Upper lobe of left lung (tissue), 6 donors: Measurements from ENCODE around the gene HMGN4. TPM values are rescaled to one million over a fixed set of nuclear protein-coding genes. Genes with fewer than 3 reads are reported as not detected.

Source experiments
- ATAC-seq, 2 donors: fragments of 200-7000 bp; cut with Tn5 transposase; one replicate each; pipeline ENCODE4 v1.9.1; 2022; ENCODE audit warnings: mild to moderate bottlenecking in 2 of 2, moderate library complexity in 2 of 2; ENCODE audit not compliant: low FRiP score in 2 of 2
- DNase-seq, 2 donors: peaks; one replicate each; pipeline ENCODE4 v3.0.0-alpha.2; 2019 to 2020
- H3K27ac ChIP-seq, 4 donors: fragments of 200-600 bp; sonication (generic); one replicate each; pipeline ENCODE4 v1.5.1; 2016 to 2019
- H3K27me3 ChIP-seq, 4 donors: fragments of 200-600 bp; sonication (generic); one replicate each; pipeline ENCODE4 v1.5.1; 2017 to 2019
- H3K36me3 ChIP-seq, 4 donors: fragments of 200-600 bp; sonication (generic); one replicate each; pipeline ENCODE4 v1.5.1; 2016 to 2019
- H3K4me1 ChIP-seq, 4 donors: fragments of 200-600 bp; sonication (generic); one replicate each; pipeline ENCODE4 v1.5.1; 2018 to 2019
- H3K4me3 ChIP-seq, 4 donors: fragments of 200-600 bp; sonication (generic); one replicate each; pipeline ENCODE4 v1.5.1; 2017 to 2019; ENCODE audit warnings: mild to moderate bottlenecking in 2 of 4, moderate library complexity in 1 of 4
- H3K9me3 ChIP-seq, 4 donors: fragments of 200-600 bp; sonication (generic); one replicate each; pipeline ENCODE4 v1.5.1; 2018 to 2019
- CTCF ChIP-seq, 6 experiments: fragments of 450-650 bp in 4 of 6; fragments of 200-600 bp in 2 of 6; sonication (generic) in 2 of 6; IDR thresholded peaks; one replicate each; pipeline ENCODE4 v1.5.1; 2016 to 2019; ENCODE audit warnings: antibody characterized with exemption in 6 of 6
- EP300 ChIP-seq, 4 donors: sonication (generic); formaldehyde crosslinking; IDR thresholded peaks; one replicate each; pipeline ENCODE4 v1.5.1; 2017; ENCODE audit warnings: antibody characterized with exemption in 4 of 4, control low read depth in 2 of 4
- POLR2A ChIP-seq, 4 donors: fragments of 450-650 bp; IDR thresholded peaks; one replicate each; pipeline ENCODE4 v1.5.1; 2016 to 2017; ENCODE audit warnings: antibody characterized with exemption in 4 of 4, mild to moderate bottlenecking in 2 of 4
- POLR2AphosphoS5 ChIP-seq, 2 donors: sonication (generic); formaldehyde crosslinking; IDR thresholded peaks; one replicate each; pipeline ENCODE4 v1.5.1; 2017; ENCODE audit warnings: antibody characterized with exemption in 2 of 2
- WGBS, 2 donors: methylation state at CpG; one replicate each; pipeline ENCODE4 v1.1.5; 2017 to 2018; 5-methylcytosine and 5-hydroxymethylcytosine counted together
- total RNA-seq, 6 donors: library from RNA; depleted of rRNA in 4 of 6; stranded (reverse); fragments of >200 nt in 4 of 6; gene quantifications; one replicate each; pipeline versions ENCODE4 v1.1.0 to v1.2.1, GENCODE V29; 2016 to 2021
- donor health status: DM: no; HTN: no; CAD: no; lungs with moderate emphysema.
- donor health status: DM: no; HTN: yes; CAD: no; lungs with severe emphysema.

Gene HMGN4
- total RNA-seq, 6 donors from 2014 or later = 35.6 to 76.7 (median 45.5) TPM

- 87 to 92% methylated on average over 10 of the region's 10 CpGs for WGBS, 2 donors
These were observed 14.0 kb downstream of the HMGN4 start for GRCh38 chr6:26552205-26552604.

GRCh38 chr6:26552640-26553188, 14.5 kb downstream of the HMGN4 start:
- H3K4me3 ChIP-seq = peak overlapping the region in 3 of 4 donors; percentile 41 to 59 (median 49)
- DNase-seq = no peak
- no peaks in the 10 kb centered on the region for H3K9me3 ChIP-seq
- no peak for ATAC-seq
- TF ChIP-seq EP300 (IDR thresholded peaks at IDR 0.05) (no peak), POLR2A (IDR thresholded peaks at IDR 0.05) (no peak), POLR2AphosphoS5 (IDR thresholded peaks at IDR 0.05) (no peak), CTCF (IDR thresholded peaks at IDR 0.05) (no peak)
- peak overlapping the region in 2 of 4 donors; percentile 67 to 84 for H3K27ac ChIP-seq
- no peaks in the 10 kb centered on the region for H3K27me3 ChIP-seq
- no peaks in the 10 kb centered on the region for H3K36me3 ChIP-seq
- 49 to 53% methylated on average over 11 of the region's 11 CpGs for WGBS, 2 donors
- H3K4me1 ChIP-seq = peaks cover 15 to 24% (median 22%) of the 10 kb centered on the region in 4 donors

More at GRCh38 chr6:26552205-26552604, 14.0 kb downstream of the HMGN4 start:
- Histone ChIP-seq H3K9me3 (no peaks in the 10 kb centered on the region), H3K36me3 (no peaks in the 10 kb centered on the region), H3K4me3 (no peak overlapping the region), H3K4me1 (peaks cover 15 to 24% (median 22%) of the 10 kb centered on the region in 4 donors), H3K27me3 (no peaks in the 10 kb centered on the region), H3K27ac (no peak overlapping the region)
- no peak for ATAC-seq
- no peak for TF ChIP-seq EP300 (IDR thresholded peaks at IDR 0.05)
- no peak for DNase-seq

GRCh38 chr6:26553264-26553634, 15.1 kb downstream of the HMGN4 start:
- Histone ChIP-seq H3K4me1 (peaks cover 15 to 24% (median 22%) of the 10 kb centered on the region in 4 donors), H3K9me3 (no peaks in the 10 kb centered on the region), H3K36me3 (no peaks in the 10 kb centered on the region), H3K4me3 (peak overlapping the region; percentile 41 to 59 (median 48)), H3K27me3 (no peaks in the 10 kb centered on the region), H3K27ac (peak overlapping the region; percentile 62 to 84 (median 64))
- DNase-seq (peak in 1 of 2 donors; percentile 65), ATAC-seq (peak; percentile 81 to 86)
- TF ChIP-seq EP300 (IDR thresholded peaks at IDR 0.05) = no peak
- no peak for TF ChIP-seq POLR2AphosphoS5 (IDR thresholded peaks at IDR 0.05)
- no peak for TF ChIP-seq POLR2A (IDR thresholded peaks at IDR 0.05)
- no peak for TF ChIP-seq CTCF (IDR thresholded peaks at IDR 0.05)
- 1% methylated on average over 13 of the region's 13 CpGs for WGBS, 2 donors

GRCh38 chr6:26553635-26554446, 15.7 kb downstream of the HMGN4 start:
- 0 to 1% methylated on average over 19 of the region's 19 CpGs for WGBS, 2 donors
- peak; percentile 75 to 82 for ATAC-seq

More at GRCh38 chr6:26553635-26554446, 15.7 kb downstream of the HMGN4 start:
- Histone ChIP-seq H3K27ac (peak overlapping the region; percentile 62 to 84 (median 64)), H3K27me3 (no peaks in the 10 kb centered on the region), H3K9me3 (no peaks in the 10 kb centered on the region), H3K4me1 (peaks cover 15 to 24% (median 22%) of the 10 kb centered on the region in 4 donors), H3K4me3 (peak overlapping the region; percentile 41 to 59 (median 48)), H3K36me3 (no peaks in the 10 kb centered on the region)
- peak in 1 of 2 donors; percentile 55 for DNase-seq
- TF ChIP-seq CTCF (IDR thresholded peaks at IDR 0.05) (no peak), POLR2AphosphoS5 (IDR thresholded peaks at IDR 0.05) (no peak), EP300 (IDR thresholded peaks at IDR 0.05) (no peak), POLR2A (IDR thresholded peaks at IDR 0.05) (no peak)
